MCF 10A (cell line): Measurements from ENCODE around the gene HYAL1. TPM values are rescaled to one million over a fixed set of nuclear protein-coding genes. Genes with fewer than 3 reads are reported as not detected.

ENCODE experiments used
- BruUV-seq: library from RNA; stranded (reverse); fragments of 400-500 nt; replicated peaks from 2 replicates; lab custom pipeline; 2021; lab: Mats Ljungman, UMichigan
- CTCF ChIA-PET: fragments of 300-600 bp; sonication (Branson Sonifier 250); formaldehyde crosslinking; extraction: SDS; loops from one replicate; lab custom pipeline; 2021; ENCODE audit warnings: antibody characterized with exemption, inconsistent platforms; lab: Yijun Ruan, JAX
- POLR2A ChIA-PET: fragments of 300-600, 350-650 bp; sonication (Branson Sonifier 250); formaldehyde crosslinking; extraction: SDS; loops from one replicate; lab custom pipeline; 2020; ENCODE audit warnings: antibody characterized with exemption, inconsistent platforms; lab: Yijun Ruan, JAX
- DNase-seq: peaks from one replicate; pipeline ENCODE4 v3.0.0-alpha.2; 2018; ENCODE audit not compliant: unreplicated experiment
- H3K27ac Mint-ChIP-seq: one replicate; pipeline ENCODE4 v1.8.0; 2022; ENCODE audit warnings: mild to moderate bottlenecking, low read depth, mixed read lengths; ENCODE audit not compliant: unreplicated experiment
- H3K27me3 Mint-ChIP-seq: one replicate; pipeline ENCODE4 v1.8.0; 2022; ENCODE audit warnings: mixed read lengths; ENCODE audit not compliant: insufficient read depth, unreplicated experiment
- H3K36me3 Mint-ChIP-seq: one replicate; pipeline ENCODE4 v1.8.0; 2022; ENCODE audit warnings: mild to moderate bottlenecking, moderate library complexity, mixed read lengths; ENCODE audit not compliant: insufficient read depth, unreplicated experiment
- H3K4me1 Mint-ChIP-seq: one replicate; pipeline ENCODE4 v1.8.0; 2022; ENCODE audit warnings: mixed read lengths; ENCODE audit not compliant: insufficient read depth, unreplicated experiment
- H3K4me3 Mint-ChIP-seq: one replicate; pipeline ENCODE4 v1.8.0; 2022; ENCODE audit warnings: mild to moderate bottlenecking, moderate library complexity, mixed read lengths; ENCODE audit not compliant: unreplicated experiment
- H3K9me3 Mint-ChIP-seq: one replicate; pipeline ENCODE4 v1.8.0; 2022; ENCODE audit warnings: mixed read lengths; ENCODE audit not compliant: unreplicated experiment
- CTCF ChIP-seq: fragments of 200-600 bp; IDR thresholded peaks from one replicate; pipeline ENCODE4 v1.8.0; 2022; ENCODE audit warnings: antibody characterized with exemption, mild to moderate bottlenecking; ENCODE audit not compliant: unreplicated experiment
- intact Hi-C: fragments of 100-400 bp; cut with micrococcal nuclease; formaldehyde crosslinking; loops from 2 replicates; pipeline ENCODE4 v1.14.1; 2022
- total RNA-seq: library from RNA; stranded (reverse); gene quantifications from 2 replicates; pipeline ENCODE4 v1.2.3, GENCODE V29; 2022

The HYAL1 gene
- total RNA-seq, 1 experiment from 2014 or later = 0.70 TPM

- H3K27me3 Mint-ChIP-seq = no peaks in the 10 kb centered on the region
- no peak overlapping the region for H3K4me3 Mint-ChIP-seq
- peaks cover 16% of the 10 kb centered on the region for H3K4me1 Mint-ChIP-seq
- H3K36me3 Mint-ChIP-seq = peaks cover 40% of the 10 kb centered on the region
- TF ChIP-seq CTCF = no peak
- BruUV-seq = no TSS peak
- ChIA-PET CTCF (interaction anchor here (1.2 to 7.2 kb wide), 5 partner anchors 9 to 140 kb away, joined by 3 to 70 read pairs (median 9); no protein-coding TSS in a partner anchor), POLR2A (interaction anchor here (1.0 kb wide), 1 partner anchor 17 kb away, joined by 3 read pairs; no protein-coding TSS in a partner anchor)
- peak; percentile 68 for DNase-seq
- peak overlapping the region; percentile 84 for H3K27ac Mint-ChIP-seq
- intact Hi-C loops = no loop called here
- no peaks in the 10 kb centered on the region for H3K9me3 Mint-ChIP-seq
Measured at GRCh38 chr3:50255251-50255615, 48.1 kb downstream of the HYAL1 start.

- peak overlapping the region; percentile 84 for H3K27ac Mint-ChIP-seq
- no peaks in the 10 kb centered on the region for H3K27me3 Mint-ChIP-seq
- peaks cover 22% of the 10 kb centered on the region for H3K4me1 Mint-ChIP-seq
- intact Hi-C loops = no loop called here
- no peak for TF ChIP-seq CTCF
- no TSS peak for BruUV-seq
- peaks cover 39% of the 10 kb centered on the region for H3K36me3 Mint-ChIP-seq
- peak; percentile 64 for DNase-seq
- POLR2A ChIA-PET = interaction anchor here (1.0 kb wide), 1 partner anchor 16 kb away, joined by 3 read pairs; no protein-coding TSS in a partner anchor
- H3K4me3 Mint-ChIP-seq = no peak overlapping the region
- no peaks in the 10 kb centered on the region for H3K9me3 Mint-ChIP-seq
- CTCF ChIA-PET = interaction anchor here (1.7 to 7.2 kb wide), 5 partner anchors 8 to 139 kb away, joined by 3 to 70 read pairs (median 9); no protein-coding TSS in a partner anchor
Measured at GRCh38 chr3:50254577-50255250, 48.7 kb downstream of the HYAL1 start.

GRCh38 chr3:50251220-50251619 lies 52.2 kb downstream of the HYAL1 start:
- Mint-ChIP-seq H3K27ac (peak overlapping the region; percentile 92), H3K36me3 (peaks cover 21% of the 10 kb centered on the region), H3K9me3 (no peaks in the 10 kb centered on the region), H3K4me3 (peak overlapping the region; percentile 23), H3K4me1 (peaks cover 42% of the 10 kb centered on the region), H3K27me3 (no peaks in the 10 kb centered on the region)
- CTCF ChIA-PET = interaction anchor here (0.7 to 1.2 kb wide), 4 partner anchors 10 to 20 kb away, joined by 3 to 4 read pairs (median 4); no protein-coding TSS in a partner anchor
- intact Hi-C loops = loop anchor here (1.0 kb wide), 1 partner anchor 24 kb away; no protein-coding TSS in a partner anchor
- peak; percentile 96 for DNase-seq
- TF ChIP-seq CTCF = no peak
- BruUV-seq = no TSS peak
- POLR2A ChIA-PET = interaction anchor here (0.7 to 2.0 kb wide), 6 partner anchors 9 to 136 kb away, joined by 3 to 25 read pairs (median 4); partner anchors contain the start of genes GNAI2 and TUSC2

- Mint-ChIP-seq H3K27me3 (no peaks in the 10 kb centered on the region), H3K27ac (peak overlapping the region; percentile 73), H3K9me3 (no peaks in the 10 kb centered on the region), H3K4me1 (peaks cover 49% of the 10 kb centered on the region), H3K4me3 (no peak overlapping the region), H3K36me3 (peaks cover 21% of the 10 kb centered on the region)
- ChIA-PET CTCF (interaction anchor here (0.6 to 5.8 kb wide), 5 partner anchors 9 to 1751 kb away, joined by 3 to 107 read pairs (median 4); no protein-coding TSS in a partner anchor), POLR2A (interaction anchor here (0.9 to 4.6 kb wide), 7 partner anchors 9 to 78 kb away, joined by 3 to 102 read pairs (median 4); partner anchors contain the start of genes GNAI2 and TUSC2)
- intact Hi-C loops = no loop called here
- DNase-seq = no peak
- no peak for TF ChIP-seq CTCF
- no TSS peak for BruUV-seq
Measured at GRCh38 chr3:50250514-50250913, 52.9 kb downstream of the HYAL1 start.
